Right lobe of liver (tissue), 4 donors: ENCODE results near the gene WASHC4.

Experiments used
- POLR2A ChIP-seq: fragments of 450-650 bp; IDR thresholded peaks from one replicate; pipeline ENCODE4 v1.6.1; 2017; ENCODE audit warnings: antibody characterized with exemption, mild to moderate bottlenecking
- TF ChIP-seq, protein P1 (sequence below), 4 donors: fragments of 200-600 bp in 3 of 4; fragments of 450-650 bp in 1 of 4; IDR thresholded peaks; one replicate each; pipeline versions ENCODE4 v1.5.1 to v1.8.0; 2016 to 2022; ENCODE audit warnings: antibody characterized with exemption in 4 of 4, mild to moderate bottlenecking in 2 of 4
- donor health status: DM: no; HTN: no; CAD: no.
- donor health status: DM: no; HTN: no; CAD: no.
- donor health status: DM: no; HTN: yes; CAD: no.

DNA sequence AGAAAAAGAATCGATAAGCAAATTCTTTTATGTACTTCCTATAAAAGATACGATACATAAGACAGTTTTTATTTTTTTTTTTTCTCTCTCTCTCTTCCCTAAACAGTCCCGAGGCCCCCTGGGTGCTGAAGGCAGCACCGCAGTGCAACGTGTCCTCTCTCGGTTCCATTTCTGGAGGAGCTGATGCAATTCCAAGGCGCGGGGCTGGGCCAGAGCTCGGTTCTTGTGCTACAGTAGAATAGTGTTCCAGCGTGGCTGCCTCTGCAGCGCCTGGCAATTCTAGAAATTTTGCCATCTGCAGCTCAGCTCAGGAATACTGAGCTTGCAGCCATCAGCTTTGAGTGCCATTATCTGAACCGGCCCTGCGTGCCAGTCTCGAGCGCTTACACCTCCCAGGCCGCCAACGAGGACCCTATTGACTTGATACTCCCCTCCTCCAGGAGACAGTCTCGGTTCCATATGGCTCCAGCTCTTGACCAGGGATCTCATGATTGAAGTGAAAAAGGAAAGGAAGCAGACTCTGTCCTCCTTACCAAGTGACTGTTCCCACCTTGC, 23.9 kb upstream of the WASHC4 start:
- TF ChIP-seq, protein P1, sequence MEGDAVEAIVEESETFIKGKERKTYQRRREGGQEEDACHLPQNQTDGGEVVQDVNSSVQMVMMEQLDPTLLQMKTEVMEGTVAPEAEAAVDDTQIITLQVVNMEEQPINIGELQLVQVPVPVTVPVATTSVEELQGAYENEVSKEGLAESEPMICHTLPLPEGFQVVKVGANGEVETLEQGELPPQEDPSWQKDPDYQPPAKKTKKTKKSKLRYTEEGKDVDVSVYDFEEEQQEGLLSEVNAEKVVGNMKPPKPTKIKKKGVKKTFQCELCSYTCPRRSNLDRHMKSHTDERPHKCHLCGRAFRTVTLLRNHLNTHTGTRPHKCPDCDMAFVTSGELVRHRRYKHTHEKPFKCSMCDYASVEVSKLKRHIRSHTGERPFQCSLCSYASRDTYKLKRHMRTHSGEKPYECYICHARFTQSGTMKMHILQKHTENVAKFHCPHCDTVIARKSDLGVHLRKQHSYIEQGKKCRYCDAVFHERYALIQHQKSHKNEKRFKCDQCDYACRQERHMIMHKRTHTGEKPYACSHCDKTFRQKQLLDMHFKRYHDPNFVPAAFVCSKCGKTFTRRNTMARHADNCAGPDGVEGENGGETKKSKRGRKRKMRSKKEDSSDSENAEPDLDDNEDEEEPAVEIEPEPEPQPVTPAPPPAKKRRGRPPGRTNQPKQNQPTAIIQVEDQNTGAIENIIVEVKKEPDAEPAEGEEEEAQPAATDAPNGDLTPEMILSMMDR (IDR thresholded peaks at IDR 0.05): no peak
- TF ChIP-seq POLR2A: no peak
